Loucy (cell line): ENCODE measurements around the gene WEE2.

Experiments
- EZH2phosphoT487 ChIP-seq: fragments of 200-600 bp; IDR thresholded peaks from 2 replicates; pipeline ENCODE4 v1.6.1; 2018; ENCODE audit warnings: antibody characterized with exemption, mild to moderate bottlenecking, moderate library complexity, borderline replicate concordance
- TF ChIP-seq, protein P1 (sequence below): fragments of 200-600 bp; sonication (generic); conservative IDR thresholded peaks from 2 replicates; pipeline ENCODE4 v1.5.1; 2014; ENCODE audit warnings: mild to moderate bottlenecking, antibody characterized with exemption, low read length

GRCh38 chr7:141666071-141666470 lies 42.1 kb upstream of the WEE2 start:
- TF ChIP-seq, protein P1, sequence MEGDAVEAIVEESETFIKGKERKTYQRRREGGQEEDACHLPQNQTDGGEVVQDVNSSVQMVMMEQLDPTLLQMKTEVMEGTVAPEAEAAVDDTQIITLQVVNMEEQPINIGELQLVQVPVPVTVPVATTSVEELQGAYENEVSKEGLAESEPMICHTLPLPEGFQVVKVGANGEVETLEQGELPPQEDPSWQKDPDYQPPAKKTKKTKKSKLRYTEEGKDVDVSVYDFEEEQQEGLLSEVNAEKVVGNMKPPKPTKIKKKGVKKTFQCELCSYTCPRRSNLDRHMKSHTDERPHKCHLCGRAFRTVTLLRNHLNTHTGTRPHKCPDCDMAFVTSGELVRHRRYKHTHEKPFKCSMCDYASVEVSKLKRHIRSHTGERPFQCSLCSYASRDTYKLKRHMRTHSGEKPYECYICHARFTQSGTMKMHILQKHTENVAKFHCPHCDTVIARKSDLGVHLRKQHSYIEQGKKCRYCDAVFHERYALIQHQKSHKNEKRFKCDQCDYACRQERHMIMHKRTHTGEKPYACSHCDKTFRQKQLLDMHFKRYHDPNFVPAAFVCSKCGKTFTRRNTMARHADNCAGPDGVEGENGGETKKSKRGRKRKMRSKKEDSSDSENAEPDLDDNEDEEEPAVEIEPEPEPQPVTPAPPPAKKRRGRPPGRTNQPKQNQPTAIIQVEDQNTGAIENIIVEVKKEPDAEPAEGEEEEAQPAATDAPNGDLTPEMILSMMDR: no peak
- TF ChIP-seq EZH2phosphoT487: no peak
